ENCODE results near the gene AGPS. TPM values are rescaled to one million over a fixed set of nuclear protein-coding genes. Genes with fewer than 3 reads are reported as not detected.
A peak's percentile ranks its signal among the peaks of the same experiment; 100 is the strongest.

AGPS gene
- total and polyA plus RNA-seq, 2 of the 13 experiments (the other 11 are each of a cell fraction or from before 2014, with no cell fraction given): 39.4 to 99.0 TPM

DNA sequence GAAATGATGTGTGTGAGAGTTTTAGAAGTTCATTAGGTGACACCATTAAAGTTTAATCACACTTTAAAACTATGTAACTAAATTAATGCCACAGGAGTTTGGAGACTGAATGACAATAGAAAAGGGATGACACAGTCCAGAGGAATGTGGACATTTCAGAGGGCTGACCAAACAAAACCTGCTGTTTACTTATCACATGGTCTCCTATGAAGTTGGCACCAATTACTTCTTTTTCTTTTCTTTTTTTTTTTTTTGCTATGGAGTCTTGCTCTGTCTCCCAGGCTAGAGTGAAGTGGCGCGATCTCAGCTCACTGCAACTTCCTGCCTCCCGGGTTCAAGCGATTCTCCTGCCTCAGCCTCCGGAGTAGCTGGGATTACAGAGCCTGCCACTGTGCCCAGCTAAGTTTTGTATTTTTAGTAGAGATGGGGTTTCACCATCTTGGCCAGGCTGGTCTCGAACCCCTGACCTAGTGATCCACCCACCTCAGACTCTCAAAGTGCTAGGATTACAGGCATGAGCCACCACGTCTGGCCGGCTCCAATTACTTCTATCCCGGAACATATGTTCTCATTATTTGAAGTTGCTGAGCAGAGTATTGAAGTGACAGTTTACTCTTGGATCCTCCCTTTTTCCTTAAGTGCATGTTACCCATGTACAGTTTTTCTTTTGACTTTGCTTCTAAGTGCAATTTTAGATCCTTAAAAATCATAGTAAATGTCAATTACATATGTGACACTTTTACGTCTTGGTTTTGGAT is 4.3 kb downstream of the AGPS start (continued):
- TF ChIP-seq, protein P1, sequence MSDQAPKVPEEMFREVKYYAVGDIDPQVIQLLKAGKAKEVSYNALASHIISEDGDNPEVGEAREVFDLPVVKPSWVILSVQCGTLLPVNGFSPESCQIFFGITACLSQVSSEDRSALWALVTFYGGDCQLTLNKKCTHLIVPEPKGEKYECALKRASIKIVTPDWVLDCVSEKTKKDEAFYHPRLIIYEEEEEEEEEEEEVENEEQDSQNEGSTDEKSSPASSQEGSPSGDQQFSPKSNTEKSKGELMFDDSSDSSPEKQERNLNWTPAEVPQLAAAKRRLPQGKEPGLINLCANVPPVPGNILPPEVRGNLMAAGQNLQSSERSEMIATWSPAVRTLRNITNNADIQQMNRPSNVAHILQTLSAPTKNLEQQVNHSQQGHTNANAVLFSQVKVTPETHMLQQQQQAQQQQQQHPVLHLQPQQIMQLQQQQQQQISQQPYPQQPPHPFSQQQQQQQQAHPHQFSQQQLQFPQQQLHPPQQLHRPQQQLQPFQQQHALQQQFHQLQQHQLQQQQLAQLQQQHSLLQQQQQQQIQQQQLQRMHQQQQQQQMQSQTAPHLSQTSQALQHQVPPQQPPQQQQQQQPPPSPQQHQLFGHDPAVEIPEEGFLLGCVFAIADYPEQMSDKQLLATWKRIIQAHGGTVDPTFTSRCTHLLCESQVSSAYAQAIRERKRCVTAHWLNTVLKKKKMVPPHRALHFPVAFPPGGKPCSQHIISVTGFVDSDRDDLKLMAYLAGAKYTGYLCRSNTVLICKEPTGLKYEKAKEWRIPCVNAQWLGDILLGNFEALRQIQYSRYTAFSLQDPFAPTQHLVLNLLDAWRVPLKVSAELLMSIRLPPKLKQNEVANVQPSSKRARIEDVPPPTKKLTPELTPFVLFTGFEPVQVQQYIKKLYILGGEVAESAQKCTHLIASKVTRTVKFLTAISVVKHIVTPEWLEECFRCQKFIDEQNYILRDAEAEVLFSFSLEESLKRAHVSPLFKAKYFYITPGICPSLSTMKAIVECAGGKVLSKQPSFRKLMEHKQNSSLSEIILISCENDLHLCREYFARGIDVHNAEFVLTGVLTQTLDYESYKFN (CRISPR knock-in tag; conservative IDR thresholded peaks at IDR 0.05): peak; percentile 85
- TF ChIP-seq, protein P2, sequence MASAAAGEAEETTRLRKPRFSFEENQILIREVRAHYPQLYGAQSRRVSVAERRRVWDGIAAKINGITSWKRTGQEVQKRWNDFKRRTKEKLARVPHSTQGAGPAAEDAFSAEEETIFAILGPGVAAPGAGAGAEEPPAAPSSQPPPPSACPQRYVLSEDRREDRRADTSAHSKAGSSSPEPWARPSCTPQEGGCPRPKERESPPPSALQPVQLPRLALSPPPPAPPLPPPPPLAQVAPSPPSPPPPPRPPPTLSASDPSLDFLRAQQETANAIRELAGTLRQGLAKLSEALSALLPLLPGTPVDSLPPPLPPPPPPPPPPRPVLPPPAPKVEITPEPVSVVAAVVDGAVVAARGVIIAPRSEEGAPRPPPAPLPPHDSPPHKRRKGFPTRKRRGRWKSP (CRISPR knock-in tag; IDR thresholded peaks at IDR 0.05): peak; percentile 33; the same call in 1 of the 2 replicates
- TF ChIP-seq JUN (CRISPR knock-in tag; IDR thresholded peaks at IDR 0.05): peak; percentile 78; the same call in 1 of the 2 replicates
- TF ChIP-seq PITX1 (CRISPR knock-in tag; IDR thresholded peaks at IDR 0.05): peak; percentile 55; the same call in 1 of the 2 replicates
- TF ChIP-seq MAFF (IDR thresholded peaks at IDR 0.05; ENCODE audit: low read depth, low read length): 0 out of 2 replicates have a peak, but pooled peaks have one; percentile 34
- TF ChIP-seq, protein P3, sequence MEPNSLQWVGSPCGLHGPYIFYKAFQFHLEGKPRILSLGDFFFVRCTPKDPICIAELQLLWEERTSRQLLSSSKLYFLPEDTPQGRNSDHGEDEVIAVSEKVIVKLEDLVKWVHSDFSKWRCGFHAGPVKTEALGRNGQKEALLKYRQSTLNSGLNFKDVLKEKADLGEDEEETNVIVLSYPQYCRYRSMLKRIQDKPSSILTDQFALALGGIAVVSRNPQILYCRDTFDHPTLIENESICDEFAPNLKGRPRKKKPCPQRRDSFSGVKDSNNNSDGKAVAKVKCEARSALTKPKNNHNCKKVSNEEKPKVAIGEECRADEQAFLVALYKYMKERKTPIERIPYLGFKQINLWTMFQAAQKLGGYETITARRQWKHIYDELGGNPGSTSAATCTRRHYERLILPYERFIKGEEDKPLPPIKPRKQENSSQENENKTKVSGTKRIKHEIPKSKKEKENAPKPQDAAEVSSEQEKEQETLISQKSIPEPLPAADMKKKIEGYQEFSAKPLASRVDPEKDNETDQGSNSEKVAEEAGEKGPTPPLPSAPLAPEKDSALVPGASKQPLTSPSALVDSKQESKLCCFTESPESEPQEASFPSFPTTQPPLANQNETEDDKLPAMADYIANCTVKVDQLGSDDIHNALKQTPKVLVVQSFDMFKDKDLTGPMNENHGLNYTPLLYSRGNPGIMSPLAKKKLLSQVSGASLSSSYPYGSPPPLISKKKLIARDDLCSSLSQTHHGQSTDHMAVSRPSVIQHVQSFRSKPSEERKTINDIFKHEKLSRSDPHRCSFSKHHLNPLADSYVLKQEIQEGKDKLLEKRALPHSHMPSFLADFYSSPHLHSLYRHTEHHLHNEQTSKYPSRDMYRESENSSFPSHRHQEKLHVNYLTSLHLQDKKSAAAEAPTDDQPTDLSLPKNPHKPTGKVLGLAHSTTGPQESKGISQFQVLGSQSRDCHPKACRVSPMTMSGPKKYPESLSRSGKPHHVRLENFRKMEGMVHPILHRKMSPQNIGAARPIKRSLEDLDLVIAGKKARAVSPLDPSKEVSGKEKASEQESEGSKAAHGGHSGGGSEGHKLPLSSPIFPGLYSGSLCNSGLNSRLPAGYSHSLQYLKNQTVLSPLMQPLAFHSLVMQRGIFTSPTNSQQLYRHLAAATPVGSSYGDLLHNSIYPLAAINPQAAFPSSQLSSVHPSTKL (CRISPR knock-in tag; IDR thresholded peaks at IDR 0.05): peak; percentile 95
- peak; percentile 87 for TF ChIP-seq HDAC2 (CRISPR knock-in tag; IDR thresholded peaks at IDR 0.05)
- peak; percentile 60 for TF ChIP-seq SALL1 (CRISPR knock-in tag; IDR thresholded peaks at IDR 0.05)
- TF ChIP-seq ZZZ3 (CRISPR knock-in tag; IDR thresholded peaks at IDR 0.05; ENCODE audit: borderline replicate concordance): no peak
- TF ChIP-seq, protein P4, sequence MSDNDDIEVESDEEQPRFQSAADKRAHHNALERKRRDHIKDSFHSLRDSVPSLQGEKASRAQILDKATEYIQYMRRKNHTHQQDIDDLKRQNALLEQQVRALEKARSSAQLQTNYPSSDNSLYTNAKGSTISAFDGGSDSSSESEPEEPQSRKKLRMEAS (IDR thresholded peaks at IDR 0.05): peak; percentile 58; the same call in 1 of the 2 replicates
- TF ChIP-seq ZNF605 (CRISPR knock-in tag; IDR thresholded peaks at IDR 0.05): no peak
- TF ChIP-seq, protein P5, sequence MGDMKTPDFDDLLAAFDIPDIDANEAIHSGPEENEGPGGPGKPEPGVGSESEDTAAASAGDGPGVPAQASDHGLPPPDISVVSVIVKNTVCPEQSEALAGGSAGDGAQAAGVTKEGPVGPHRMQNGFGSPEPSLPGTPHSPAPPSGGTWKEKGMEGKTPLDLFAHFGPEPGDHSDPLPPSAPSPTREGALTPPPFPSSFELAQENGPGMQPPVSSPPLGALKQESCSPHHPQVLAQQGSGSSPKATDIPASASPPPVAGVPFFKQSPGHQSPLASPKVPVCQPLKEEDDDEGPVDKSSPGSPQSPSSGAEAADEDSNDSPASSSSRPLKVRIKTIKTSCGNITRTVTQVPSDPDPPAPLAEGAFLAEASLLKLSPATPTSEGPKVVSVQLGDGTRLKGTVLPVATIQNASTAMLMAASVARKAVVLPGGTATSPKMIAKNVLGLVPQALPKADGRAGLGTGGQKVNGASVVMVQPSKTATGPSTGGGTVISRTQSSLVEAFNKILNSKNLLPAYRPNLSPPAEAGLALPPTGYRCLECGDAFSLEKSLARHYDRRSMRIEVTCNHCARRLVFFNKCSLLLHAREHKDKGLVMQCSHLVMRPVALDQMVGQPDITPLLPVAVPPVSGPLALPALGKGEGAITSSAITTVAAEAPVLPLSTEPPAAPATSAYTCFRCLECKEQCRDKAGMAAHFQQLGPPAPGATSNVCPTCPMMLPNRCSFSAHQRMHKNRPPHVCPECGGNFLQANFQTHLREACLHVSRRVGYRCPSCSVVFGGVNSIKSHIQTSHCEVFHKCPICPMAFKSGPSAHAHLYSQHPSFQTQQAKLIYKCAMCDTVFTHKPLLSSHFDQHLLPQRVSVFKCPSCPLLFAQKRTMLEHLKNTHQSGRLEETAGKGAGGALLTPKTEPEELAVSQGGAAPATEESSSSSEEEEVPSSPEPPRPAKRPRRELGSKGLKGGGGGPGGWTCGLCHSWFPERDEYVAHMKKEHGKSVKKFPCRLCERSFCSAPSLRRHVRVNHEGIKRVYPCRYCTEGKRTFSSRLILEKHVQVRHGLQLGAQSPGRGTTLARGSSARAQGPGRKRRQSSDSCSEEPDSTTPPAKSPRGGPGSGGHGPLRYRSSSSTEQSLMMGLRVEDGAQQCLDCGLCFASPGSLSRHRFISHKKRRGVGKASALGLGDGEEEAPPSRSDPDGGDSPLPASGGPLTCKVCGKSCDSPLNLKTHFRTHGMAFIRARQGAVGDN (CRISPR knock-in tag; IDR thresholded peaks at IDR 0.05): peak; percentile 22; the same call in 1 of the 2 replicates
- peak; percentile 58; the same call in 1 of the 2 replicates for TF ChIP-seq RBFOX2 (IDR thresholded peaks at IDR 0.05; ENCODE audit: low read depth, low read length)
